Ishikawa (cell line): ENCODE data around the gene KREMEN1.

ENCODE experiments used
- CEBPB ChIP-seq: IDR thresholded peaks from 2 replicates; pipeline ENCODE4 v1.6.1; 2012
- CREB1 ChIP-seq: IDR thresholded peaks from 2 replicates; pipeline ENCODE4 v1.6.1; 2012; ENCODE audit warnings: low read depth
- EGR1 ChIP-seq: IDR thresholded peaks from 2 replicates; pipeline ENCODE4 v1.6.1; 2012
- EP300 ChIP-seq: IDR thresholded peaks from 2 replicates; pipeline ENCODE4 v1.6.1; 2012; ENCODE audit warnings: borderline replicate concordance
- MAX ChIP-seq: IDR thresholded peaks from 2 replicates; pipeline ENCODE4 v1.6.1; 2012
- NFIC ChIP-seq: IDR thresholded peaks from 2 replicates; pipeline ENCODE4 v1.6.1; 2012
- RAD21 ChIP-seq: IDR thresholded peaks from 2 replicates; pipeline ENCODE4 v1.6.1; 2012; ENCODE audit warnings: low read depth
- REST ChIP-seq: IDR thresholded peaks from 2 replicates; pipeline ENCODE4 v1.6.1; 2012; ENCODE audit warnings: low read depth, mild to moderate bottlenecking
- TAF1 ChIP-seq: IDR thresholded peaks from 2 replicates; pipeline ENCODE4 v1.6.1; 2012; ENCODE audit warnings: low read depth, mild to moderate bottlenecking
- TCF12 ChIP-seq: IDR thresholded peaks from 2 replicates; pipeline ENCODE4 v1.6.1; 2012; ENCODE audit warnings: low read depth
- TEAD4 ChIP-seq: IDR thresholded peaks from 2 replicates; pipeline ENCODE4 v1.6.1; 2012
- YY1 ChIP-seq: IDR thresholded peaks from 2 replicates; pipeline ENCODE4 v1.6.1; 2012; ENCODE audit warnings: low read depth
- ZBTB7A ChIP-seq: IDR thresholded peaks from 2 replicates; pipeline ENCODE4 v1.6.1; 2012; ENCODE audit warnings: low read depth
- TF ChIP-seq, protein P1 (sequence below): IDR thresholded peaks from 2 replicates; pipeline ENCODE4 v1.6.1; 2012

DNA sequence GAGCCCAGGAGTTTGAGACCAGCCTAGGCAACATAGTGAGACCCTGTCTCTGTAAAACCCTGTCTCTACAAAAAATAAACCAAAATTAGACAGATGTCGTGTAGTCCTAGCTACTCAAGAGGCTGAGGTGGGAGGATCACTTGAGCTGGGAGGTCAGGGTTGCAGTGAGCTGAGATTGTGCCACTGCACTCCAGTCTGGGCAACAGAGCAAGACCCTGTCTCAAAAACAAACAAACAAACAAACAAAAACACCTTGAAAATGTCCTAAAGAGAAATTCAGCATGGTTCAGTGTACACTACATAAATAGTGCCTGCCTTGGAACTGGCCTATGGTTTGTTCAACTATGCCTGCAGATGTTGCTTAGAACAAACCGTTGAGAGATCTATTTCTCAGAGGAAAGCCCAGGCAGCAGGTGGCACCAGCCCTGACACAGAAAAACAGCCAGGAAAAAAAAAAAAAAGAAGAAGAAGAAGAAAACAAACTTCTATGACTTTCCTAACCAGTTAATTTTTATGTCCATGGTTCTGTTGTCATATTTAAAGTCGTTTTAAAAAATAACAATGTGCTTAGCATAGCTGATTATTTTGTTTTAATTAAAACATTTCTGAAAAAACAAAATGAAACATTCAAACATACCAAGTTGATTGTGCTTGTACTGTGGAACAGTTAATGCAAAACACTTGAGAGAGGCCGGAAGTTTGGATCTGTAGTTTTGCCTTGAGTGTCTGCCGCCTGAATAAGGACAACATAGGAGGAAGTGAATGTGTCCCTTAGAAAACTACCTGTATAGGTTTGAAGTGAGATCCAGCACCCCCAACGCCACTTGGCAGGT lies 5.4 kb downstream of the KREMEN1 start:
- no peak for TF ChIP-seq MAX
- no peak for TF ChIP-seq NFIC
- TF ChIP-seq RAD21: no peak
- no peak for TF ChIP-seq CREB1
- TF ChIP-seq REST: no peak
- TF ChIP-seq, protein P1, sequence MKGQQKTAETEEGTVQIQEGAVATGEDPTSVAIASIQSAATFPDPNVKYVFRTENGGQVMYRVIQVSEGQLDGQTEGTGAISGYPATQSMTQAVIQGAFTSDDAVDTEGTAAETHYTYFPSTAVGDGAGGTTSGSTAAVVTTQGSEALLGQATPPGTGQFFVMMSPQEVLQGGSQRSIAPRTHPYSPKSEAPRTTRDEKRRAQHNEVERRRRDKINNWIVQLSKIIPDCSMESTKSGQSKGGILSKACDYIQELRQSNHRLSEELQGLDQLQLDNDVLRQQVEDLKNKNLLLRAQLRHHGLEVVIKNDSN: no peak
- no peak for TF ChIP-seq EP300
- no peak for TF ChIP-seq YY1
- no peak for TF ChIP-seq TEAD4
- TF ChIP-seq TCF12: no peak
- no peak for TF ChIP-seq CEBPB
- TF ChIP-seq TAF1: no peak
- TF ChIP-seq ZBTB7A: no peak
- TF ChIP-seq EGR1: no peak
